NCI-H345 (cell line): Measurements from ENCODE around the gene FOXK1.
"Not testable (repeated sequence)": the region's sequence is repeated elsewhere in the genome, so short reads cannot be mapped to it uniquely, and the experiment has no call there.

Experiments
- DNase-seq: peaks from one replicate; lab custom pipeline; 2025; lab: John Stamatoyannopoulos, UW

Gene FOXK1

GRCh38 chr7:4800926-4801838, 119.1 kb downstream of the FOXK1 start:
- DNase-seq: no peak

GRCh38 chr7:4801839-4802231, 119.7 kb downstream of the FOXK1 start:
- DNase-seq: no peak

DNA sequence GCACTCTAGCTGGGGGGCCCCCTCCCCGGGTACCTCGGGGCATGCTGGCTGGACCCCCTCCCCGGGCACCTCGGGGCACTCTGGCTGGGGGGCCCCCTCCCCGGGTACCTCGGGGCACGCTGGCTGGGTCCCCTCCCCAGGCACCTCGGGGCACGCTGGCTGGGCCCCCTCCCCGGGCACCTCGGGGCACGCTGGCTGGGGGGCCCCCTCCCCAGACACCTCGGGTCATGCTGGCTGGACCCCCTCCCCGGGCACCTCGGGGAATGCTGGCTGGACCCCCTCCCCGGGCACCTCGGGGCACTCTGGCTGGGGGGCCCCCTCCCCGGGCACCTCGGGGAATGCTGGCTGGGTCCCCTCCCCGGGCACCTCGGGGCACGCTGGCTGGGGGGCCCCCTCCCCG, 120.5 kb downstream of the FOXK1 start:
- not testable (repeated sequence) for DNase-seq

DNA sequence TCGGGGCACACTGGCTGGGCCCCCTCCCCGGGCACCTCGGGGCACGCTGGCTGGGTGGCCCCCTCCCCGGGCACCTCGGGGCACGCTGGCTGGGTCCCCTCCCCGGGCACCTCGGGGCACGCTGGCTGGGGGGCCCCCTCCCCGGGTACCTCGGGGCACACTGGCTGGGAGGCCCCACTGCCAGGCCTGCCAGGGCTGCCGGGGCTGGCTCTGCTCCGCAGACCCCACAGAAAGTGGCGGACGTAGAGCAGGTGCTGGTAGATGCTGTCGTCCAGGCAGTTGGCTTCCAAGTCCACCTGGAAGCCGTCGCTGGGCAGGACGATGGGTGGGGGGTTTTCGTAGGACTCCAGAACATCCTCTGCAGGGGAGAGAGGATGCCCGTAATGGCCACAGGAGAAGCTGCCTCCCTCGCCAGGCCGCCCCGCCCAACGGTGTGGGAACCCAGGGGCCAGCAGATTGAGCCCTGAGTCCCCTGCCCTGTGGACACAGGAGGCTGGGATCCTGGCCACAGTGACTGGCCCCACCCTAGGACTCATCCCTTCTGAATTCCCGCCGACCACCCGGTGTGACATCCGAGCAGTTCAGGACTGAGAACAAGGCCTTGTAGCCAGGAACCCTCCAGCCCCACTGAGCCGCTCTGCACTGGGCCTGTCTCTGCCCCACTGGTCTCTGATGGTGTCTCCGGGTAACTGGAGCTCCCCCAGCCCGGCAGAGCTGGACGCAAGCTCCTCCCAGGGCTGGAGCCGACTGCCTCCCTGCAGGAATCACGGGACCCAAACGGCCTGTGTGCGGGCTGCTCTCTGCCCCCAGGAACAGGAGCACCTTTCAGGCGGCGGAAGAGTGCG, 121.5 kb downstream of the FOXK1 start:
- DNase-seq: no peak

DNA sequence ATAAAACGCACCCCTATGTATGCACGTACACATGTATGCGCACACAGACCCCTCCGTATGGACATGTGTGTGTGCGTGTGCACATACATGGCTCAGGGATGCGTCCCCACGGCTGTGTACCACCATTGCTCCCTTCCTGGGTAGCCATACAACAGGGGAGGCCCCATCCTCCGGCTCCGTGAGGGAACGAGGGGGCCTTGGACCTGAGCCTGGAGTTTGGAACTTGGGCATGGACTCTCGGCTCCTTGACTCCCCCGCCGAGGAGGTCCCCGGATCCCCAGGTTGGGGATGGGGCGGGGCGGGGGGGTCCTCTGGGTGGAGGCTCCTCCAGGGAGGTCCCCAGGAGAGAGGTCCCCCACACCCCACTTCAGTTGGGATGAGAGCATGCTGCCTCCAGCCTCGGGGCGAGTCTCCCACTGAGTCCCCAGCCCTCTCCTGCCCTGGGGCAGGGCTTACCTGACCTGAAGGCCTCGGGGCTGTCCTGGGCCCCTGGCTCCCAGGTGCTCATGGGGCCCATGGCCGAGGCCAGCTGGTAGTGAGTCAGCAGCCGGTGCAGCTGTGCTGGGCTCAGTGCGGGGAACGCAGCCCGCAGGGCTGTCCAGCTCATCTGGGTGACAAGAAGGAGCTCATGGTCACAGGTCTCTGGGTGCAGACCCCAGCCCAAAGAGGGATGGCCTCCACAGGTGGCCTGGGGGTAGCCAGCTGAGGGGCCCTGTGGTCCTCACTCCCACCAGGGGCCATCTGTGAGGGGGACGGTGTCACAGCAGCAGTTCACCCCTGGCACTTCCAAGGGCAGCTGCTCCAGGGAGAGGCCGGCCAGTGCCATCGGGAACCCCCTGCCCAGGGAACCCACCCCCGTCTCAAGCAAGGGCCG, 123.3 kb downstream of the FOXK1 start:
- no peak for DNase-seq

- no peak for DNase-seq
Observed at GRCh38 chr7:4805984-4806300, 123.8 kb downstream of the FOXK1 start.

DNA sequence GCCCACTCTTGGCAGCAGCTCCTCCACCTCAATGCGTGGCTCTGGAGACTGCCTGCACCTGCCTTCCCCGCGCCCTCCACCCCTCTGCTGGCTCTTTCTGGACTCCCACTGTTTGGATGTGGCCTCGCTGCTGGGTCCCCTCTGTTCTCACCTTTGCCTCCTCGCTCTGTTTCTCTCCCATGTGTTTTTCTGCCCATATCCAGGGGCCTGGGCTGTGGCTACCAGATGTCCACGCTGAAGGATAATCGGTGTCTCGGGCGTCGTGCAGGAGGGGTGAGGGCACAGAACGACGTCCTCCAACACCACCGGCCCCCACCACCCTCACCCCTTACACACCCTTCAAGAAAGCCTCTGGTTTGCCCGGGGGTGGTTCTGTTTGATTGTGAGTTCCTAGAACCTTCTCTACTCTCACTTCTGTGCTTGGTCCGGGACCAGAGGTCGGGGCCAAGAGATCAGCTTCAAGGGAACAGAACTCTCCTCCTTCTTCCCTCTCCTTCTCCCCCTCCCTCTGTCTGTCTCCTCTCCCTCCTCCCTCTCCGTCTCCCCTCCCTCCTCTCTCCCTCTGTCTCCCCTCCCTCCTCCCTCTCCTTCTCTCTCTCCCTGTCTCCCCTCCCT, 125.0 kb downstream of the FOXK1 start:
- DNase-seq: no peak

- no peak for DNase-seq
Observed at GRCh38 chr7:4807598-4808016, 125.5 kb downstream of the FOXK1 start.

GRCh38 chr7:4808026-4808425, 125.9 kb downstream of the FOXK1 start:
- DNase-seq: no peak

- DNase-seq: no peak
Observed at GRCh38 chr7:4808565-4808964, 126.5 kb downstream of the FOXK1 start.

DNA sequence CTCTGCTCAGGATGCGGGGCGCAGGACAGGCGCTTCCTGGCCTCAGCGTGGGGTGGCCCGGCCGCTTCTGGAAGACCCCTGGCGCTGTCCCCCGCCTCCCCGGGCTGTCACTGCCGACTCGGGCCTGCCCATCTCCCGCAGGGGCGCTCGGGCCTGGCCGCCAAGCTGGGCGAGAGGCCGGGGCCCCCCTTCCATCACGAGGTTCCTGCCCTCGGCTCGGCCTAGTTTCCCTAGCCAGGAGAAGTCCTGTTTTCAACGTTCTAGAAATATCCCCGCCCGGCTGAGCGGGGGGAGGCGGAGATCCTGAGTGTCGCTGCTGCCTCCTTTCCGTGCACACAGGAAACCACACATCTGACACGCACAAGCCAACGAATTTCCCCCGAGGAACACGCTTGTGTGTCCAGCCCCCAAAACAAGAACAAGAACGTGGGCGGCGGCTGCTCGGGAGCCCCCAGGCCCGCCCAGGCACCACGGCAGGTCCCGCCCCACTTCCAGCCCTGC, 127.0 kb downstream of the FOXK1 start:
- DNase-seq: no peak

GRCh38 chr7:4809666-4810065, 127.6 kb downstream of the FOXK1 start:
- no peak for DNase-seq

DNA sequence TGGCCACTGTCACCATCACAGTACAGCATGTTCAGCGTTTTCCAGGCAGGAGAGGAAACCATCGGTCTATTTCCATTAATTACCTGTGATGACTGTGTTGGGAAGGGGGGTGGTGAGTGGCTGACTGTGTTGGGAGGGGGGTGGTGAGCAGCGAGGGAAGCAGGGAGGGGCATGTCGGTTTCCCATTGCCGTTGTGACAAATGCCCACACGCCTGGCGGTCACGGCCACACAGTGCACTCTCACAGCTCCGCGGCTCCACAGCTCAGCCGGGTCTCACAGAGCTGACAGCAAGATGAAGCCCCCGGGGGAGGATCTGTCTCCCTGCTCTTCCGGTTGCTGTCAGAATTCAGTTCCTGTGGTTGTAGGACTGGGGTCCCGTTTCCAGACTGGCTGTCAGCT, 132.3 kb downstream of the FOXK1 start:
- no peak for DNase-seq

DNA sequence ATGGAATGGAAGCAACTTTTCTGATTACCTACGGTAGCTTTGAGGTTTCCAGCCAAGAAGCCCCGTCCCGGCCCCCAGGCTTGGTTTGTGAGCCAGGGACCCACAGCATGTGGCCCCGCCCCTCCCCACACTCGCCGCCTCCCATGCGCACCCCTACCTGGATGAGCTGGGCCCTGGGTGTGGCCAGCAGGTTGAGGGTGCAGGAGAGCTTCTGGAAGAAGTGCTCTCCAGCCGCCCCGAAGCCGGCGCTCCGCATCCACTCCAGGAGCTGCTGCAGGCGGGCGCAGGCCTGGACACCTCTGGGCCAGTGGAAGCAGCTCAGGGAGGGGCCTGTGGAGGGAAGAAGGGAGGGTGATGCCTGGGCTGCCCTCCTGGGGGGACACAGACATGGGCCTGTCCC, 133.0 kb downstream of the FOXK1 start:
- DNase-seq: no peak

- DNase-seq: no peak
Observed at GRCh38 chr7:4815609-4816418, 133.7 kb downstream of the FOXK1 start.

GRCh38 chr7:4816419-4817080, 134.5 kb downstream of the FOXK1 start:
- DNase-seq: no peak

- DNase-seq: no peak
Observed at GRCh38 chr7:4817178-4817901, 135.2 kb downstream of the FOXK1 start.

DNA sequence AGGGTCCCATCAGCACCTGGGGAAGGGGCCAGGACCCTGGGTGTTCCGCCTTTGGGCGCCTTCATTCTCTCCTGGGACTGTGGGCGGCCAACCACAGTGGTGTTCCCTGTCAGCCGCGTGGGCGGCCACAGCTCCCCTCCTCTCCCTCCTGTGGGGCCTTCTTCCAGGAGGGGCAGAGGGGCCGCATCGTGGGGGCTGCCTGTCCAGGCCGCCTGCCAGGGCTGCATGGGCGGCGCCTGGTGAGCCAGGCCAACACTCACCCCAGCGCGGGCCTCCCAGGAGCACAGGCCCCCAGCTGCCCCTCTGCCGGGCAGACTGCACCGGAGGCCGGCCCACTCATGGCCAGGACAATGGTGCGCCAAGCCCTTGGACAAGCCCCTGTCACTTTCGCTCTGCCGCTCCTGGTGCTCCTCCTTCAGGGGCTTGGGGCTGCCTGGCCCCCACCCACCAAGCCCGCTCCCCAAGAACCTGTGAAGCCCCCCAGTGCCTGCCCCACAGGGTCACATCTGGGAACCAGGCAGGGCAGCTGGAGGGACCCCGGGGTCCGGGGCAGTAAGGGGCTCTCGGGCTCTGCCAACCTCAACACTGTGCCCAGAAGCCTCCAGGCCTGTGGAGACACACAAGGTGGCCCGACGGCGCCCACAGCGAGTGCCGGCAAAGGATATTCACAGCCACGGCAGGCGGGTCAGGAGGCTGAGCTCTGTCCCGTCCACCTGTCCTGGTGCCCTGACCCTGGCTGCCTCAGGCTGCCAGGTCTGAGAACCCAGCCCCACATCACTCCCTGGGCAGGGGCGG, 136.1 kb downstream of the FOXK1 start:
- no peak for DNase-seq
